GM12878 (cell line): Measurements from ENCODE around the gene PHKB. TPM values are rescaled to one million over a fixed set of nuclear protein-coding genes. Genes with fewer than 3 reads are reported as not detected.

Experiments
- ATAC-seq: fragments of 200-7000 bp; cut with Tn5 transposase; 3 replicates; pipeline ENCODE4 v1.9.1; 2020; ENCODE audit warnings: mild to moderate bottlenecking, moderate library complexity
- BruUV-seq: library from RNA; stranded (reverse); fragments of 400-500 nt; replicated peaks from 2 replicates; lab custom pipeline; 2021; lab: Mats Ljungman, UMichigan
- CTCF ChIA-PET: fragments of 300-600 bp; sonication (Branson Sonifier 250); formaldehyde crosslinking; extraction: SDS; loops from one replicate; lab custom pipeline; 2021; ENCODE audit warnings: inconsistent platforms; lab: Yijun Ruan, JAX
- POLR2A ChIA-PET: fragments of 350-600 bp; formaldehyde crosslinking; extraction: SDS; loops from one replicate; lab custom pipeline; 2021; ENCODE audit warnings: inconsistent platforms; lab: Charles Lee
- RAD21 ChIA-PET: fragments of 300-600 bp; sonication (Branson Sonifier 250); formaldehyde crosslinking; loops from one replicate; lab custom pipeline; 2023; ENCODE audit warnings: antibody characterized with exemption; ENCODE audit not compliant: unreplicated experiment; lab: Charles Lee
- SMC1A ChIA-PET: fragments of 300-600 bp; sonication (Branson Sonifier 250); formaldehyde crosslinking; loops from one replicate; lab custom pipeline; 2023; ENCODE audit not compliant: unreplicated experiment, uncharacterized antibody; lab: Charles Lee
- DNase-seq: peaks from one replicate; pipeline ENCODE4 v3.0.0-alpha.2; 2011; ENCODE audit warnings: low read depth, low spot score
- FAIRE-seq: peaks from 3 replicates; lab custom pipeline; 2011; peaks lifted over from hg19 to GRCh38; lab: Jason Lieb, UNC
- H2AFZ ChIP-seq: 2 replicates; pipeline ENCODE4 v1.6.0; 2011; ENCODE audit warnings: low read depth, low read length, control low read depth; ENCODE audit not compliant: control insufficient read depth
- H3K27ac ChIP-seq: 2 replicates; pipeline ENCODE4 v1.5.1; 2011; ENCODE audit warnings: control low read depth; ENCODE audit not compliant: control insufficient read depth, insufficient read depth
- H3K27me3 ChIP-seq, 2 experiments: replicated peaks in 1 of 2; 2 replicates each; pipeline versions ENCODE4 v1.6.0 to v1.6.1; 2011; ENCODE audit warnings: low read length in 1 of 2; ENCODE audit not compliant: control insufficient read depth in 2 of 2, insufficient read depth in 2 of 2
- H3K36me3 ChIP-seq, 2 experiments: 2 replicates each; pipeline ENCODE4 v1.5.1; 2011; ENCODE audit warnings: low read length in 1 of 2; ENCODE audit not compliant: control insufficient read depth in 2 of 2, insufficient read depth in 2 of 2
- H3K4me1 ChIP-seq: 2 replicates; pipeline ENCODE4 v1.6.1; 2011; ENCODE audit warnings: mild to moderate bottlenecking, low read length, moderate library complexity, mixed read lengths; ENCODE audit not compliant: control insufficient read depth, insufficient read depth
- H3K4me2 ChIP-seq: 2 replicates; pipeline ENCODE4 v1.6.0; 2011; ENCODE audit warnings: control low read depth; ENCODE audit not compliant: control insufficient read depth, insufficient read depth
- H3K4me3 ChIP-seq: fragments of 200-600 bp; sonication (generic); 2 replicates; pipeline ENCODE4 v1.5.1; 2016
- H3K79me2 ChIP-seq: 2 replicates; pipeline ENCODE4 v1.6.0; 2011; ENCODE audit warnings: low read length; ENCODE audit not compliant: control insufficient read depth, insufficient read depth
- H3K9ac ChIP-seq: 2 replicates; pipeline ENCODE4 v1.8.0; 2011; ENCODE audit warnings: low read length, control low read depth, mixed read lengths; ENCODE audit not compliant: control insufficient read depth, insufficient read depth
- H3K9me3 ChIP-seq: replicated peaks from 3 replicates; pipeline ENCODE4 v1.5.1; 2011; ENCODE audit warnings: mild to moderate bottlenecking, low read length; ENCODE audit not compliant: control insufficient read depth, insufficient read depth
- H4K20me1 ChIP-seq: 2 replicates; pipeline ENCODE4 v1.6.0; 2011; ENCODE audit not compliant: control insufficient read depth, insufficient read depth
- EED ChIP-seq: sonication (generic); IDR thresholded peaks from 2 replicates; pipeline ENCODE4 v1.6.1; 2016; ENCODE audit warnings: antibody characterized with exemption, low read depth
- HDGF ChIP-seq: fragments of 450-650 bp; IDR thresholded peaks from 2 replicates; pipeline ENCODE4 v1.6.1; 2016; ENCODE audit warnings: antibody characterized with exemption
- IKZF1 ChIP-seq: fragments of 450-650 bp; conservative IDR thresholded peaks from 2 replicates; pipeline ENCODE4 v1.6.1; 2017; ENCODE audit warnings: antibody characterized with exemption, mild to moderate bottlenecking
- LARP7 ChIP-seq: fragments of 450-650 bp; IDR thresholded peaks from 2 replicates; pipeline ENCODE4 v1.6.1; 2017; ENCODE audit warnings: mild to moderate bottlenecking
- MTA2 ChIP-seq: fragments of 450-650 bp; IDR thresholded peaks from 2 replicates; pipeline ENCODE4 v1.6.1; 2016; ENCODE audit warnings: low read depth, mild to moderate bottlenecking, moderate library complexity
- NFYA ChIP-seq: IDR thresholded peaks from 2 replicates; pipeline ENCODE4 v1.6.1; 2011; ENCODE audit warnings: low read depth, mild to moderate bottlenecking, low read length, improper control_type of control experiment, borderline replicate concordance
- PAX5 ChIP-seq: IDR thresholded peaks from 2 replicates; pipeline ENCODE4 v1.6.1; 2011; ENCODE audit warnings: low read depth, low read length, borderline replicate concordance
- POLR2AphosphoS2 ChIP-seq: IDR thresholded peaks from 2 replicates; pipeline ENCODE4 v1.6.1; 2011; ENCODE audit warnings: low read depth, mild to moderate bottlenecking, low read length, improper control_type of control experiment, moderate library complexity
- RBBP5 ChIP-seq: fragments of 200-600 bp; sonication (generic); conservative IDR thresholded peaks from 2 replicates; pipeline ENCODE4 v1.6.1; 2016
- RCOR1 ChIP-seq: conservative IDR thresholded peaks from 2 replicates; pipeline ENCODE4 v1.6.1; 2012; ENCODE audit warnings: low read depth, low read length, improper control_type of control experiment
- RUNX3 ChIP-seq: IDR thresholded peaks from 2 replicates; pipeline ENCODE4 v1.6.1; 2012; ENCODE audit warnings: low read length, inconsistent platforms
- ZBED1 ChIP-seq: IDR thresholded peaks from 2 replicates; pipeline ENCODE4 v1.6.1; 2016; ENCODE audit warnings: borderline replicate concordance
- WGBS: methylation state at CpG from one replicate; pipeline ENCODE4 v1.1.6; 2016; ENCODE audit warnings: low lambda C conversion rate; ENCODE audit not compliant: insufficient replicate concordance, insufficient coverage; ENCODE audit errors: missing lambda C conversion rate; 5-methylcytosine and 5-hydroxymethylcytosine counted together
- in situ Hi-C: fragments of 300-500 bp; cut with MboI; formaldehyde crosslinking; loops from 9 replicates; pipeline ENCODE4 v1.14.3; 2018; ENCODE audit warnings: mixed read lengths
- intact Hi-C: fragments of 100-400 bp; cut with micrococcal nuclease; formaldehyde crosslinking; loops from one replicate; pipeline ENCODE4 v1.14.2; 2022; ENCODE audit not compliant: unreplicated experiment
- polyA plus RNA-seq, 11 experiments: library from polyadenylated mRNA; depleted of rRNA in 4 of 11; unstranded in 6 of 11; stranded (reverse) in 5 of 11; fragments of >200 nt; fragmentation: Nextera tagmentation in 4 of 11; fragmentation: Illumina TruSeq in 1 of 11; extraction: Ambion mirVana in 4 of 11; extraction: Trizol in 1 of 11; gene quantifications; 1 replicate in 1 of 11; 2 replicates in 10 of 11; pipeline versions ENCODE4 v1.2.1 to v1.2.3, GENCODE V29; 2011 to 2016; ENCODE audit warnings: inconsistent platforms in 2 of 11, missing spikeins in 2 of 11, low read depth in 1 of 11
- total RNA-seq, 4 experiments: library from RNA; depleted of rRNA in 3 of 4; stranded (reverse); fragments of >200 nt in 3 of 4; fragmentation: Illumina TruSeq in 1 of 4; extraction: Trizol in 1 of 4; gene quantifications; 2 replicates each; pipeline versions ENCODE4 v1.2.1 to v1.2.3, GENCODE V29; 2013 to 2021
- TF ChIP-seq, protein P1 (sequence below): fragments of 150-350 bp; IDR thresholded peaks from 2 replicates; pipeline ENCODE4 v1.6.1; 2014; ENCODE audit warnings: mild to moderate bottlenecking, low read depth, low read length
- TF ChIP-seq, protein P2 (sequence below): fragments of 450-650 bp; IDR thresholded peaks from 2 replicates; pipeline ENCODE4 v1.6.1; 2016; ENCODE audit warnings: mild to moderate bottlenecking
- TF ChIP-seq, protein P3 (sequence below): fragments of 450-650 bp; IDR thresholded peaks from 2 replicates; pipeline ENCODE4 v1.6.1; 2017; ENCODE audit warnings: mild to moderate bottlenecking, moderate library complexity
- TF ChIP-seq, protein P4 (sequence below): IDR thresholded peaks from 2 replicates; pipeline ENCODE4 v1.6.1; 2012; ENCODE audit warnings: low read depth, low read length, improper control_type of control experiment
- TF ChIP-seq, protein P5 (sequence below), 3 experiments: IDR thresholded peaks in 2 of 3; conservative IDR thresholded peaks in 1 of 3; 2 replicates each; pipeline ENCODE4 v1.5.1; 2011; ENCODE audit warnings: low read depth in 3 of 3, low read length in 3 of 3, mild to moderate bottlenecking in 3 of 3, control low read depth in 2 of 3, moderate library complexity in 2 of 3, inconsistent platforms in 1 of 3, mixed read lengths in 1 of 3; ENCODE audit not compliant: control insufficient read depth in 2 of 3, insufficient read depth in 1 of 3; ENCODE audit errors: extremely low read depth in 1 of 3

The PHKB gene
- total and polyA plus RNA-seq, 10 of the 15 experiments (the other 5 are each of a cell fraction or from before 2014, with no cell fraction given), result 14.2 to 65.6 (median 37.0) TPM

DNA sequence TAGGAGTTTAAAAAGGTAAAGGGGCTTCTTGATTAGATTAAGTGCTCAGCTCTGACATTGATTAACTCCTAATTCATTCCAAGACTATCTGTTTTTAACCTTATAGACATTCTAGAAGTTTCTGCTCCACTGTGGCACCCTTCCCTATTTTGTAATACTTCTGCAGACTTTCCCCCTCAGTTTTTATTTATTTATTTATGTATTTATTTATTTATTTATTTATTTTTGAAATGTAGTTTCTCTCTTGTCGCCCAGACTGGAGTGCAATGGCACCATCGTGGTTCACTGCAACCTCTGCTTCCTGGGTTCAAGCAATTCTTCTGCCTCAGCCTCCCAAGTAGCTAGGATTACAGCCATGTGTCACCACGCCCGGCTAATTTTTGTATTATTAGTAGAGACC is 185.8 kb downstream of the PHKB start:
- no peak for FAIRE-seq
- Histone ChIP-seq H2AFZ (no peak overlapping the region), H3K27me3 (no peaks in the 10 kb centered on the region), H3K36me3 (peaks cover 0 to 3% of the 10 kb centered on the region in 2 experiments; a peak in 1 of 4 replicates), H3K9me3 (no peaks in the 10 kb centered on the region), H3K79me2 (no peaks in the 10 kb centered on the region), H3K4me2 (no peak overlapping the region), H3K27ac (no peak overlapping the region), H3K4me1 (no peaks in the 10 kb centered on the region), H3K9ac (no peak overlapping the region), H3K4me3 (no peak overlapping the region), H4K20me1 (no peaks in the 10 kb centered on the region)
- SMC1A ChIA-PET, result interaction anchor here (0.6 to 0.9 kb wide), 2 partner anchors 63 to 174 kb away, joined by 3 read pairs; no protein-coding TSS in a partner anchor
- WGBS, result 86% methylated on average over 4 of the region's 4 CpGs
- in situ Hi-C loops (no loop called here), intact Hi-C loops (no loop called here)
- BruUV-seq, result no TSS peak
- POLR2A ChIA-PET, result no interaction called here
- ATAC-seq, result no peak
- RAD21 ChIA-PET, result interaction anchor here (1.1 kb wide), 1 partner anchor 12 kb away, joined by 4 read pairs; no protein-coding TSS in a partner anchor
- no peak for DNase-seq
- CTCF ChIA-PET, result interaction anchor here (0.6 to 0.9 kb wide), 3 partner anchors 8 to 178 kb away, joined by 3 to 7 read pairs (median 3); no protein-coding TSS in a partner anchor
- TF ChIP-seq MTA2, result no peak
- TF ChIP-seq, protein P1, sequence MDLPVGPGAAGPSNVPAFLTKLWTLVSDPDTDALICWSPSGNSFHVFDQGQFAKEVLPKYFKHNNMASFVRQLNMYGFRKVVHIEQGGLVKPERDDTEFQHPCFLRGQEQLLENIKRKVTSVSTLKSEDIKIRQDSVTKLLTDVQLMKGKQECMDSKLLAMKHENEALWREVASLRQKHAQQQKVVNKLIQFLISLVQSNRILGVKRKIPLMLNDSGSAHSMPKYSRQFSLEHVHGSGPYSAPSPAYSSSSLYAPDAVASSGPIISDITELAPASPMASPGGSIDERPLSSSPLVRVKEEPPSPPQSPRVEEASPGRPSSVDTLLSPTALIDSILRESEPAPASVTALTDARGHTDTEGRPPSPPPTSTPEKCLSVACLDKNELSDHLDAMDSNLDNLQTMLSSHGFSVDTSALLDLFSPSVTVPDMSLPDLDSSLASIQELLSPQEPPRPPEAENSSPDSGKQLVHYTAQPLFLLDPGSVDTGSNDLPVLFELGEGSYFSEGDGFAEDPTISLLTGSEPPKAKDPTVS, result no peak
- no peak for TF ChIP-seq IKZF1
- no peak for TF ChIP-seq RBBP5
- TF ChIP-seq RUNX3, result no peak
- TF ChIP-seq NFYA, result no peak
- TF ChIP-seq, protein P2, sequence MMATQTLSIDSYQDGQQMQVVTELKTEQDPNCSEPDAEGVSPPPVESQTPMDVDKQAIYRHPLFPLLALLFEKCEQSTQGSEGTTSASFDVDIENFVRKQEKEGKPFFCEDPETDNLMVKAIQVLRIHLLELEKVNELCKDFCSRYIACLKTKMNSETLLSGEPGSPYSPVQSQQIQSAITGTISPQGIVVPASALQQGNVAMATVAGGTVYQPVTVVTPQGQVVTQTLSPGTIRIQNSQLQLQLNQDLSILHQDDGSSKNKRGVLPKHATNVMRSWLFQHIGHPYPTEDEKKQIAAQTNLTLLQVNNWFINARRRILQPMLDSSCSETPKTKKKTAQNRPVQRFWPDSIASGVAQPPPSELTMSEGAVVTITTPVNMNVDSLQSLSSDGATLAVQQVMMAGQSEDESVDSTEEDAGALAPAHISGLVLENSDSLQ, result no peak
- TF ChIP-seq LARP7, result no peak
- TF ChIP-seq, protein P3, sequence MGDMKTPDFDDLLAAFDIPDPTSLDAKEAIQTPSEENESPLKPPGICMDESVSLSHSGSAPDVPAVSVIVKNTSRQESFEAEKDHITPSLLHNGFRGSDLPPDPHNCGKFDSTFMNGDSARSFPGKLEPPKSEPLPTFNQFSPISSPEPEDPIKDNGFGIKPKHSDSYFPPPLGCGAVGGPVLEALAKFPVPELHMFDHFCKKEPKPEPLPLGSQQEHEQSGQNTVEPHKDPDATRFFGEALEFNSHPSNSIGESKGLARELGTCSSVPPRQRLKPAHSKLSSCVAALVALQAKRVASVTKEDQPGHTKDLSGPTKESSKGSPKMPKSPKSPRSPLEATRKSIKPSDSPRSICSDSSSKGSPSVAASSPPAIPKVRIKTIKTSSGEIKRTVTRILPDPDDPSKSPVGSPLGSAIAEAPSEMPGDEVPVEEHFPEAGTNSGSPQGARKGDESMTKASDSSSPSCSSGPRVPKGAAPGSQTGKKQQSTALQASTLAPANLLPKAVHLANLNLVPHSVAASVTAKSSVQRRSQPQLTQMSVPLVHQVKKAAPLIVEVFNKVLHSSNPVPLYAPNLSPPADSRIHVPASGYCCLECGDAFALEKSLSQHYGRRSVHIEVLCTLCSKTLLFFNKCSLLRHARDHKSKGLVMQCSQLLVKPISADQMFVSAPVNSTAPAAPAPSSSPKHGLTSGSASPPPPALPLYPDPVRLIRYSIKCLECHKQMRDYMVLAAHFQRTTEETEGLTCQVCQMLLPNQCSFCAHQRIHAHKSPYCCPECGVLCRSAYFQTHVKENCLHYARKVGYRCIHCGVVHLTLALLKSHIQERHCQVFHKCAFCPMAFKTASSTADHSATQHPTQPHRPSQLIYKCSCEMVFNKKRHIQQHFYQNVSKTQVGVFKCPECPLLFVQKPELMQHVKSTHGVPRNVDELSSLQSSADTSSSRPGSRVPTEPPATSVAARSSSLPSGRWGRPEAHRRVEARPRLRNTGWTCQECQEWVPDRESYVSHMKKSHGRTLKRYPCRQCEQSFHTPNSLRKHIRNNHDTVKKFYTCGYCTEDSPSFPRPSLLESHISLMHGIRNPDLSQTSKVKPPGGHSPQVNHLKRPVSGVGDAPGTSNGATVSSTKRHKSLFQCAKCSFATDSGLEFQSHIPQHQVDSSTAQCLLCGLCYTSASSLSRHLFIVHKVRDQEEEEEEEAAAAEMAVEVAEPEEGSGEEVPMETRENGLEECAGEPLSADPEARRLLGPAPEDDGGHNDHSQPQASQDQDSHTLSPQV, result no peak
- no peak for TF ChIP-seq PAX5
- TF ChIP-seq HDGF, result no peak
- TF ChIP-seq EED, result no peak
- TF ChIP-seq, protein P4, sequence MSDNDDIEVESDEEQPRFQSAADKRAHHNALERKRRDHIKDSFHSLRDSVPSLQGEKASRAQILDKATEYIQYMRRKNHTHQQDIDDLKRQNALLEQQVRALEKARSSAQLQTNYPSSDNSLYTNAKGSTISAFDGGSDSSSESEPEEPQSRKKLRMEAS, result no peak
- TF ChIP-seq, protein P5, sequence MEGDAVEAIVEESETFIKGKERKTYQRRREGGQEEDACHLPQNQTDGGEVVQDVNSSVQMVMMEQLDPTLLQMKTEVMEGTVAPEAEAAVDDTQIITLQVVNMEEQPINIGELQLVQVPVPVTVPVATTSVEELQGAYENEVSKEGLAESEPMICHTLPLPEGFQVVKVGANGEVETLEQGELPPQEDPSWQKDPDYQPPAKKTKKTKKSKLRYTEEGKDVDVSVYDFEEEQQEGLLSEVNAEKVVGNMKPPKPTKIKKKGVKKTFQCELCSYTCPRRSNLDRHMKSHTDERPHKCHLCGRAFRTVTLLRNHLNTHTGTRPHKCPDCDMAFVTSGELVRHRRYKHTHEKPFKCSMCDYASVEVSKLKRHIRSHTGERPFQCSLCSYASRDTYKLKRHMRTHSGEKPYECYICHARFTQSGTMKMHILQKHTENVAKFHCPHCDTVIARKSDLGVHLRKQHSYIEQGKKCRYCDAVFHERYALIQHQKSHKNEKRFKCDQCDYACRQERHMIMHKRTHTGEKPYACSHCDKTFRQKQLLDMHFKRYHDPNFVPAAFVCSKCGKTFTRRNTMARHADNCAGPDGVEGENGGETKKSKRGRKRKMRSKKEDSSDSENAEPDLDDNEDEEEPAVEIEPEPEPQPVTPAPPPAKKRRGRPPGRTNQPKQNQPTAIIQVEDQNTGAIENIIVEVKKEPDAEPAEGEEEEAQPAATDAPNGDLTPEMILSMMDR (IDR thresholded peaks at IDR 0.05 in 2 of 3, conservative IDR thresholded peaks at IDR 0.05 in 1 of 3; ENCODE audit: control insufficient read depth in 2 of 3, extremely low read depth in 1 of 3, insufficient read depth in 1 of 3, low read depth in 3 of 3, low read length in 3 of 3), result no peak
- no peak for TF ChIP-seq POLR2AphosphoS2
- no peak for TF ChIP-seq ZBED1
- no peak for TF ChIP-seq RCOR1
